Stomach (tissue), 9 donors: ENCODE measurements around the gene B4GALT6. TPM values are rescaled to one million over a fixed set of nuclear protein-coding genes. Genes with fewer than 3 reads are reported as not detected.

Experiments used
- DNase-seq, 2 donors: peaks; one replicate each; pipeline versions ENCODE4 v3.0.0 to v3.0.0-alpha.2; 2013 to 2019
- H3K27ac ChIP-seq, 5 donors: fragments of 200-600 bp in 4 of 5; sonication (generic) in 4 of 5; one replicate each; pipeline ENCODE4 v1.5.1; 2013 to 2019; ENCODE audit warnings: mild to moderate bottlenecking in 1 of 5, moderate library complexity in 1 of 5
- H3K27me3 ChIP-seq, 3 donors: fragments of 200-600 bp; sonication (generic); one replicate each; pipeline ENCODE4 v1.5.1; 2017 to 2019; ENCODE audit warnings: mixed run types in 1 of 3
- H3K36me3 ChIP-seq, 4 donors: fragments of 200-600 bp; sonication (generic); 1 replicate in 3 of 4; 2 replicates in 1 of 4; pipeline ENCODE4 v1.5.1; 2016 to 2019
- H3K4me1 ChIP-seq, 4 donors: fragments of 200-600 bp; sonication (generic); one replicate each; pipeline ENCODE4 v1.5.1; 2016 to 2019
- H3K4me3 ChIP-seq, 4 donors: fragments of 200-600 bp; sonication (generic) in 3 of 4; one replicate each; pipeline ENCODE4 v1.5.1; 2016 to 2019; ENCODE audit warnings: mild to moderate bottlenecking in 1 of 4
- H3K9me3 ChIP-seq, 4 donors: fragments of 200-600 bp; sonication (generic); one replicate each; pipeline ENCODE4 v1.5.1; 2016 to 2019
- EP300 ChIP-seq: sonication (generic); formaldehyde crosslinking; IDR thresholded peaks from one replicate; pipeline ENCODE4 v1.6.1; 2017; ENCODE audit warnings: antibody characterized with exemption
- POLR2A ChIP-seq, 4 donors: fragments of 450-650 bp; IDR thresholded peaks; one replicate each; pipeline ENCODE4 v1.6.1; 2016; ENCODE audit warnings: antibody characterized with exemption in 4 of 4, control low read depth in 2 of 4, mild to moderate bottlenecking in 1 of 4, moderate library complexity in 1 of 4
- POLR2AphosphoS5 ChIP-seq, 3 donors: sonication (generic); formaldehyde crosslinking; IDR thresholded peaks; one replicate each; pipeline ENCODE4 v1.6.1; 2016; ENCODE audit warnings: antibody characterized with exemption in 3 of 3
- WGBS, 5 donors: extraction: QIAGEN DNeasy Blood & Tissue Kit in 3 of 5; methylation state at CpG; one replicate each; pipeline versions ENCODE4 v1.1.5 to v1.1.7; 2013 to 2018; 5-methylcytosine and 5-hydroxymethylcytosine counted together
- intact Hi-C: fragments of 100-400 bp; cut with DNase I; formaldehyde crosslinking; loops from one replicate; pipeline ENCODE4 v1.15.1; 2023; ENCODE audit warnings: low total_unique reads
- polyA plus RNA-seq, 3 donors: library from polyadenylated mRNA; stranded (reverse); fragments of 200-250 nt; gene quantifications; one replicate each; pipeline ENCODE4 v1.2.3, GENCODE V29; 2013
- total RNA-seq, 5 donors: library from RNA; depleted of rRNA; stranded (reverse); fragments of >200 nt; gene quantifications; one replicate each; pipeline versions ENCODE4 v1.1.0 to v1.2.3, GENCODE V29; 2014 to 2016
- TF ChIP-seq, protein P1 (sequence below), 7 experiments: fragments of 450-650 bp in 4 of 7; fragments of 200-600 bp in 3 of 7; sonication (generic) in 3 of 7; IDR thresholded peaks; one replicate each; pipeline ENCODE4 v1.5.1; 2016 to 2019; ENCODE audit warnings: antibody characterized with exemption in 7 of 7, control low read depth in 2 of 7, mild to moderate bottlenecking in 1 of 7
- donor health status: healthy with polysubstance abuse.
- donor health status: Bipolar disorder and iron deficiency.
- donor health status: healthy.

B4GALT6 gene
- total and polyA plus RNA-seq, 8 donors, result 0.45 to 8.4 (median 1.3) TPM; not detected in 1

DNA sequence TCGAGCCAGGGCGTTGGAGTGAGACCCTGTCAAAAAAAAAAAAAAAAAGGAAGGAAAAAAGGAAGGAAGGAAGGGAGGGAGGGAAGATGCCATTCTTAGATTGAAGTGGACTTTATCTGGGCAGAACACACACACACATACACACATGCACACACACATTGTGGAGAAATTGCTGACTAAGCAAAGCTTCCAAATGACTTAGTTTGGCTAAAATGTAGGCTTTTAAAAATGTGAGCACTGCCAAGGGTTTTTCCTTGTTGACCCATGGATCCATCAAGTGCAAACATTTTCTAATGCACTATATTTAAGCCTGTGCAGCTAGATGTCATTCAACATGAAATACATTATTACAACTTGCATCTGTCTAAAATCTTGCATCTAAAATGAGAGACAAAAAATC lies 93.3 kb downstream of the B4GALT6 start:
- WGBS, 5 donors, result 49 to 70% (median 56%) methylated on average over 2 of the region's 2 CpGs
- Histone ChIP-seq H3K36me3 (no peaks in the 10 kb centered on the region), H3K4me3 (no peak overlapping the region), H3K4me1 (peaks cover 0 to 9% (median 3%) of the 10 kb centered on the region in 4 donors), H3K27ac (no peak overlapping the region), H3K27me3 (no peaks in the 10 kb centered on the region), H3K9me3 (no peaks in the 10 kb centered on the region)
- TF ChIP-seq EP300 (no peak), POLR2AphosphoS5 (IDR thresholded peaks at IDR 0.05) (no peak)
- intact Hi-C loops, result no loop called here
- DNase-seq, result peak in 1 of 2 donors; percentile 38

DNA sequence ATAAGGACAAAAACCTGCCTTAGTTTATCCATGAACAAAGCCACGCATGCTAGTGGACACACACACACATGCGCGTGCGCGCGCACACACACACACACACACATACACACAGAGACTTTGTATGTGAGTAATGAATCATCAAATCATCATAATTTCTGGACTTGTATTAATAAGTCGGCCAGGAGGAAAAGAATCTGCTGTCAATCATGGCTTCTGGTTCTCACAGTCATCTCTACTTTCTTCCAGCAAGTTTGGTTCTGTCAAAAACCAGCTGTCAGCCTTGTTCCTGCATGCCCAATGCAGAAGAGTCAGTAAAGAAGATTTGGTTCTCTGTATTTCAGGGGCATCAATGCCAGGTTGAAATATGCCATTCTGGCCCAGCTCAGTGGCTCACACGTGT lies 93.8 kb downstream of the B4GALT6 start:
- H3K9me3 ChIP-seq, result no peaks in the 10 kb centered on the region
- no peaks in the 10 kb centered on the region for H3K27me3 ChIP-seq
- H3K27ac ChIP-seq, result no peak overlapping the region
- H3K36me3 ChIP-seq, result no peaks in the 10 kb centered on the region
- intact Hi-C loops, result no loop called here
- TF ChIP-seq POLR2AphosphoS5 (IDR thresholded peaks at IDR 0.05), result no peak
- 82 to 89% (median 87%) methylated on average over 8 of the region's 8 CpGs for WGBS, 5 donors
- H3K4me1 ChIP-seq, result peaks cover 0 to 9% (median 3%) of the 10 kb centered on the region in 4 donors
- H3K4me3 ChIP-seq, result no peak overlapping the region
- DNase-seq, result no peak

DNA sequence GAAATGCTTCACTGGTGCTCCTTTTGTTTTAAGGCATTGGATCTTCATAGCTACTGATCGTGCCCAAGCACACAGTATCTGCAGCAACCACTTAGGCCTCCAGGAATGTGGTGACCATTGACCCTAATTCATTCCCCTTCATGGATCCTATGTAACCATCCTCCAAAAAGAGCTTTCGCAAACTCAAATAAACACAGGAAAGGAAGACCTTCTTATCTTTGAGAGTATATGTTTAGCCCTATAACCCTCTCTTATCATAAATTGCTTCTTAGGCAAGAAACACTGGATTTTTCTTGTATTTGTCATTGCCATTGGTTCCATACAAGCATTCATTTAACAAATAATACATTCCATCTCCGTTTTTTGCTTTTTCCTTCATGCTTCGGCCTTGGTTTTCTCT lies 96.9 kb downstream of the B4GALT6 start:
- 79 to 90% (median 86%) methylated on average over 4 of the region's 4 CpGs for WGBS, 5 donors

DNA sequence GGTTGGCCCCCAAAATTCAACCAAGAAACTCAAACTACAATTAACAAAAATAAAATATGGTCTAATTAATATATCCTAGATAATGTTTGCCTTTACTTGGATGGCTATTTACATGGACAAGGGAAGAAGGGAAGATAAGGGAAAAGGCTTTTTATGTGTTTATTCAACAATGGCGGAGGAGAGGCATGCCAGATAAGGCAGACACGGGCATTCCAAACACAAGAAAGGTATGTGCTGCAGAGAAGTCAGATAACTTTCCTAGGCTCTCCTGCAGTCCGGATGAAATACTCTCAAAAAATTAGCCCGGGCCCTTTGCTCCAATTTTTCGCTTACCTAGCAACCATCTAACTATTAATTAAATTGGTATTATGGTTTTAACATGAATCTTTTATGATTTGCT lies 97.8 kb downstream of the B4GALT6 start:
- Histone ChIP-seq H3K9me3 (no peaks in the 10 kb centered on the region), H3K36me3 (no peaks in the 10 kb centered on the region), H3K4me1 (peaks cover 0 to 7% (median 3%) of the 10 kb centered on the region in 4 donors), H3K4me3 (no peak overlapping the region), H3K27me3 (no peaks in the 10 kb centered on the region), H3K27ac (no peak overlapping the region)
- 33 to 59% (median 46%) methylated on average over 5 of the region's 5 CpGs for WGBS, 5 donors
- no peak for DNase-seq
- intact Hi-C loops, result no loop called here
- TF ChIP-seq EP300 (no peak), POLR2A (IDR thresholded peaks at IDR 0.05) (no peak), POLR2AphosphoS5 (IDR thresholded peaks at IDR 0.05) (no peak)
- TF ChIP-seq, protein P1, sequence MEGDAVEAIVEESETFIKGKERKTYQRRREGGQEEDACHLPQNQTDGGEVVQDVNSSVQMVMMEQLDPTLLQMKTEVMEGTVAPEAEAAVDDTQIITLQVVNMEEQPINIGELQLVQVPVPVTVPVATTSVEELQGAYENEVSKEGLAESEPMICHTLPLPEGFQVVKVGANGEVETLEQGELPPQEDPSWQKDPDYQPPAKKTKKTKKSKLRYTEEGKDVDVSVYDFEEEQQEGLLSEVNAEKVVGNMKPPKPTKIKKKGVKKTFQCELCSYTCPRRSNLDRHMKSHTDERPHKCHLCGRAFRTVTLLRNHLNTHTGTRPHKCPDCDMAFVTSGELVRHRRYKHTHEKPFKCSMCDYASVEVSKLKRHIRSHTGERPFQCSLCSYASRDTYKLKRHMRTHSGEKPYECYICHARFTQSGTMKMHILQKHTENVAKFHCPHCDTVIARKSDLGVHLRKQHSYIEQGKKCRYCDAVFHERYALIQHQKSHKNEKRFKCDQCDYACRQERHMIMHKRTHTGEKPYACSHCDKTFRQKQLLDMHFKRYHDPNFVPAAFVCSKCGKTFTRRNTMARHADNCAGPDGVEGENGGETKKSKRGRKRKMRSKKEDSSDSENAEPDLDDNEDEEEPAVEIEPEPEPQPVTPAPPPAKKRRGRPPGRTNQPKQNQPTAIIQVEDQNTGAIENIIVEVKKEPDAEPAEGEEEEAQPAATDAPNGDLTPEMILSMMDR (IDR thresholded peaks at IDR 0.05), result no peak

More for the DNA sequence above, 96.9 kb downstream of the B4GALT6 start:
- Histone ChIP-seq H3K36me3 (no peaks in the 10 kb centered on the region), H3K4me1 (peaks cover 0 to 9% (median 3%) of the 10 kb centered on the region in 4 donors), H3K9me3 (no peaks in the 10 kb centered on the region), H3K27me3 (no peaks in the 10 kb centered on the region), H3K4me3 (no peak overlapping the region), H3K27ac (no peak overlapping the region)
- TF ChIP-seq POLR2A (IDR thresholded peaks at IDR 0.05) (no peak), EP300 (no peak), POLR2AphosphoS5 (IDR thresholded peaks at IDR 0.05) (no peak)
- TF ChIP-seq, protein P1 (IDR thresholded peaks at IDR 0.05), result no peak
- intact Hi-C loops, result no loop called here
- no peak for DNase-seq

DNA sequence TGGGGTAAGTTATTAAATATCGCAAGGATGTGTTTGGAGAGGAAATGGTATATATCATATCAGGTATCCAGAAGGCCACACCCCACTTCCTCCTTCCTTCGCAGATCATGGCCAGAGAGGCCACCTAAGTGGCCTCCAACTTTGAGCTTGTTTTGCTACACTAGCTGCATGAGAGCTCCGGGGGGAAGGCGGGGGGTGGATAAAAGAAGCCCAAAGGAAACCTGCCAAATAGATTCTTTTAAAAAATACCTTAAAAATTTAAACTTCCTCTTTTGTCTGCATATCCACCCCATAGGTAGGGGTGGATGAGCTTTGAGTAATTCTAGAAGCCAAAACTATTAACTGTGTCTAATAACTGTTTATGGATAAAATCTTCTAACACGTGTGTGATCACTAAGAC lies 98.4 kb downstream of the B4GALT6 start:
- TF ChIP-seq EP300 (no peak), POLR2AphosphoS5 (IDR thresholded peaks at IDR 0.05) (no peak), POLR2A (IDR thresholded peaks at IDR 0.05) (no peak)
- TF ChIP-seq, protein P1 (IDR thresholded peaks at IDR 0.05), result no peak
- H3K4me1 ChIP-seq, result peaks cover 0 to 2% (median 0%) of the 10 kb centered on the region in 4 donors
- WGBS, 5 donors, result 81 to 89% (median 86%) methylated on average over 5 of the region's 5 CpGs
- H3K27me3 ChIP-seq, result no peaks in the 10 kb centered on the region
- intact Hi-C loops, result no loop called here
- no peak for DNase-seq
- no peak overlapping the region for H3K27ac ChIP-seq
- no peaks in the 10 kb centered on the region for H3K36me3 ChIP-seq
- no peaks in the 10 kb centered on the region for H3K9me3 ChIP-seq
- no peak overlapping the region for H3K4me3 ChIP-seq
